ENCODE measurements around the gene IGHMBP2. TPM values are rescaled to one million over a fixed set of nuclear protein-coding genes. Genes with fewer than 3 reads are reported as not detected.

The IGHMBP2 gene
- polyA plus RNA-seq, 1 donor from 2014 or later = 9.5 TPM

GRCh38 chr11:68958211-68958610 lies 54.5 kb downstream of the IGHMBP2 start:
- Histone ChIP-seq H3K36me3 (ENCODE audit: insufficient read depth, low read length) (no peaks in the 10 kb centered on the region), H3F3A (ENCODE audit: insufficient read depth, low read length, poor library complexity, severe bottlenecking) (no peaks in the 10 kb centered on the region), H3K4me2 (ENCODE audit: low read length) (no peak overlapping the region), H3K9ac (ENCODE audit: low read length) (no peak overlapping the region), H3K9me3 (ENCODE audit: low read length) (no peaks in the 10 kb centered on the region), H3K4me3 (ENCODE audit: low read length) (no peak overlapping the region), H3K9me2 (ENCODE audit: insufficient read depth, low read length) (no peaks in the 10 kb centered on the region), H3K27ac (ENCODE audit: low read length) (no peak overlapping the region), H3K79me2 (replicated peaks; ENCODE audit: insufficient read depth, low read length) (no peaks in the 10 kb centered on the region), H3K27me3 (ENCODE audit: insufficient read depth, low read depth, low read length) (no peaks in the 10 kb centered on the region), H2AFZ (ENCODE audit: low read depth, low read length) (no peak overlapping the region), H4K20me1 (ENCODE audit: insufficient read depth) (no peaks in the 10 kb centered on the region)
- no peak for TF ChIP-seq MXI1 (conservative IDR thresholded peaks at IDR 0.05; ENCODE audit: poor library complexity, severe bottlenecking)
- TF ChIP-seq EZH2 (IDR thresholded peaks at IDR 0.05; ENCODE audit: borderline replicate concordance, insufficient read depth, low read length, poor library complexity, severe bottlenecking) = no peak
- no peak for TF ChIP-seq REST (IDR thresholded peaks at IDR 0.05; ENCODE audit: borderline replicate concordance)
- TF ChIP-seq SMC3 (conservative IDR thresholded peaks at IDR 0.05; ENCODE audit: poor library complexity) = no peak
- no peak for TF ChIP-seq POLR2AphosphoS5 (IDR thresholded peaks at IDR 0.05)
- TF ChIP-seq RAD21 (conservative IDR thresholded peaks at IDR 0.05) = no peak
- no peak for TF ChIP-seq CTCF (IDR thresholded peaks at IDR 0.05; ENCODE audit: poor library complexity, severe bottlenecking)
- TF ChIP-seq TAF1 (IDR thresholded peaks at IDR 0.05; ENCODE audit: low read depth) = no peak
- no peak for TF ChIP-seq EP300 (conservative IDR thresholded peaks at IDR 0.05; ENCODE audit: poor library complexity, severe bottlenecking)

GRCh38 chr11:68959465-68960293 lies 56.0 kb downstream of the IGHMBP2 start:
- Histone ChIP-seq H3K79me2 (replicated peaks; ENCODE audit: insufficient read depth, low read length) (no peaks in the 10 kb centered on the region), H3K4me3 (ENCODE audit: low read length) (no peak overlapping the region), H3F3A (ENCODE audit: insufficient read depth, low read length, poor library complexity, severe bottlenecking) (no peaks in the 10 kb centered on the region), H3K4me2 (ENCODE audit: low read length) (no peak overlapping the region), H3K9me3 (ENCODE audit: low read length) (peaks cover 4% of the 10 kb centered on the region), H3K9ac (ENCODE audit: low read length) (no peak overlapping the region), H2AFZ (ENCODE audit: low read depth, low read length) (no peak overlapping the region), H3K36me3 (ENCODE audit: insufficient read depth, low read length) (no peaks in the 10 kb centered on the region), H4K20me1 (ENCODE audit: insufficient read depth) (no peaks in the 10 kb centered on the region), H3K27me3 (ENCODE audit: insufficient read depth, low read depth, low read length) (no peaks in the 10 kb centered on the region), H3K27ac (ENCODE audit: low read length) (no peak overlapping the region), H3K9me2 (ENCODE audit: insufficient read depth, low read length) (no peaks in the 10 kb centered on the region)
- TF ChIP-seq EP300 (conservative IDR thresholded peaks at IDR 0.05; ENCODE audit: poor library complexity, severe bottlenecking) = no peak
- TF ChIP-seq TAF1 (IDR thresholded peaks at IDR 0.05; ENCODE audit: low read depth) = no peak
- no peak for TF ChIP-seq MXI1 (conservative IDR thresholded peaks at IDR 0.05; ENCODE audit: poor library complexity, severe bottlenecking)
- TF ChIP-seq CTCF (IDR thresholded peaks at IDR 0.05; ENCODE audit: poor library complexity, severe bottlenecking) = no peak
- no peak for TF ChIP-seq RAD21 (conservative IDR thresholded peaks at IDR 0.05)

All from neural cell (in vitro differentiated cells).